ENCODE measurements around the gene LRRC56. TPM values are rescaled to one million over a fixed set of nuclear protein-coding genes. Genes with fewer than 3 reads are reported as not detected.
"Not testable (repeated sequence)": the region's sequence is repeated elsewhere in the genome, so short reads cannot be mapped to it uniquely, and the experiment has no call there.

Gene LRRC56
- total RNA-seq, 2 donors from 2014 or later: 5.7 to 5.8 TPM

DNA sequence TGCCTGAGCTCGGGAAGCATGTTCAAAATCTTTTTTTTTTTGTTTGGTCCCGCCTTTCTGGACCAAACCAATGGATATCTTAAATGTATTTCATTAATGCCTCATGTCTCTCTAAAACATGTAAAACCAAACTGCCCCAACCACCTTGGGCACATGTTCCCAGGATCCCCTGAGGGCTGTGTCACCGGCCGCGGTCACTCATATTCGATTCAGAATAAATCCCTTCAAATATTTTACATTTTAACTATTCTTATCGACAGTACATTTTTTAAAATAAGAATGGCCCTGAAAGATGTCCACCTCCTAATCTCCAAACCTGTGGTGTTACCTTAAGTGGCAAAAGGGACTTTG is 32.4 kb upstream of the LRRC56 start:
- H3K36me3 Mint-ChIP-seq (ENCODE audit: low read depth): no peaks in the 10 kb centered on the region
- H3K4me1 Mint-ChIP-seq: peaks cover 16% of the 10 kb centered on the region
- peak overlapping the region; percentile 97 for H3K27ac Mint-ChIP-seq

DNA sequence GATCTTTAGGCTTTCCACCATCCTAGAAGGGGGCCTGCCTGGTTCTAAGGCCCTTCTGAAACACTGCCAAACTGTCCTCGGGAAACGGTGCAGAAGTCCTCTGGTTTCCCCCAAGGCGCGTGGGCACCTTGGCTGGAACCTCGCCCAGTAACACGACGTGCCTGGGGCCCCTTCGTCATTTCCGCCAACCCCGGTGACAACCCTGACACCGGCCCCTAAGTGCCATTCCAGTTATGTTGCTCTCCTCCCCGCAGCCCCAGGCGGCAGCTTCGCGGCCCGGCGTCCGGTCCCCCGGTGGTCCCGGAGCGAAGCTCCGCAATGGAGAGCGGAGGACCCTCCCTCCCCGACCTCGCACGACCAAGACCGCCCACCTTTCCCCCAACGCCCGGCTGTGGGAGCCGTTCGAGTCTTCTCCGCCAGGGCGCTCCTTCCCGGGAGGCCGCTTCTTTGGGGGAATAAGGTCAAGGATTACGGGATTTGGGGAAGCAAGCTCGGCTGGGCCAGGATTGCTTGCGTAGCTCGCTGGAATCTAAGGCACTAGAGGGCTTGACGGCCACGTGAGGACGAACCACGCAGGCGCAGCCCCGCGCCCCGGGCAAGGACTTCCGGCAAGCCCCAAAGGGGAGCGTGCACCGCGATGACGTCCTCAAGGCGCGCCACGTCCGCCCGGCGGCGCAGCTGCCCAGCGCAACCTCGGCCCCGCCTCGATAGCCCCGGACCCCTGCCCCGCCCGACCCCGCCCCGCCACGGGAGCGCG is 30.9 kb upstream of the LRRC56 start:
- peaks cover 16% of the 10 kb centered on the region for H3K4me1 Mint-ChIP-seq
- no peaks in the 10 kb centered on the region for H3K27me3 Mint-ChIP-seq
- DNase-seq (peak; percentile 95 to 98 (median 96)), ATAC-seq (peak; percentile 76)
- peak overlapping the region; percentile 97 for H3K27ac Mint-ChIP-seq
- no peaks in the 10 kb centered on the region for H3K36me3 Mint-ChIP-seq (ENCODE audit: low read depth)
- no peaks in the 10 kb centered on the region for H3K9me3 ChIP-seq (ENCODE audit: control insufficient read depth, low read length, poor library complexity, severe bottlenecking)
- H3K4me3 Mint-ChIP-seq: peak overlapping the region; percentile 97

More for the DNA sequence above, 32.4 kb upstream of the LRRC56 start:
- DNase-seq: no peak
- no peaks in the 10 kb centered on the region for H3K9me3 ChIP-seq (ENCODE audit: control insufficient read depth, low read length, poor library complexity, severe bottlenecking)
- H3K4me3 Mint-ChIP-seq: peak overlapping the region; percentile 86
- no peak for ATAC-seq
- H3K27me3 Mint-ChIP-seq: no peaks in the 10 kb centered on the region

DNA sequence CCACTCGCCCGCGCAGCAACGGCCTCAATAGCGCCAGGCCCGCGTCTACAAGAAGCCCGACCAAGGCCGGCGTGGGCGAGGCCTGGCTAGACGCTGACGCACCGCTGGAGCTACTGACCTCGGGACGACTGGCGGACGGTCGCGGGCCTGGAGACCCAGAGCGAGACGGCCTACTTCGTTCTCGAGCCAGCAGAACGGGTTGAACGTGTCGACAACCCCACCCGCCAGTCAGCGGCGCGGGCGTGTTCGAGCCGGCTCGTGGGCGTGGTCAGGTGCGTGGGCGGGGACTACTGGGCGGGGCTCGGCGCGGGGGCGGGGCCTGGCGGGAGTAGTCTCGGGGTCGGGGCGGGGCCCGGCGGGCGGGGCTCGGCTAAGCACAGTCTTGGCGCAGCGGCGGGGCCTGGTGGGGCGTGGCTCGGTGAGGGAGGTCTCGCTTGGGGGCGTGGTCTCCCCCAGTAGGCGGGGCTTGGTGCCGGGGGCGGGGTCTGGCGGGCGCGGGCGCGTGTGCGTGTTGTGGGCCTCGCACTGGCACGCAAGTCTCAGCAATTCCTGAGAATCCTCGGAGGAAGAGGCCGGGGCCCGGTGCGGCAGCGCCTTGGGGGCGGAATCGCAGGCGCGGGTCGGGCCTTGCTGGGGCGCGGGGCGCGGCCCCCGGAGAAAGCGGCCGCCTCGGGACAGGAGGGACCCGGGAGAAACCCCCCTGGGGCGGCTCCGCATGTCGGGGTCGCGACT is 30.2 kb upstream of the LRRC56 start, which contains the start of gene RNH1:
Gene RNH1, minus strand, starts transcription at position 248 of the 732 bp plus-strand sequence. CDS start 5,080 bp downstream, outside the sequence.
- H3K4me3 Mint-ChIP-seq: peak within 1 kb of the TSS; percentile 97

DNA sequence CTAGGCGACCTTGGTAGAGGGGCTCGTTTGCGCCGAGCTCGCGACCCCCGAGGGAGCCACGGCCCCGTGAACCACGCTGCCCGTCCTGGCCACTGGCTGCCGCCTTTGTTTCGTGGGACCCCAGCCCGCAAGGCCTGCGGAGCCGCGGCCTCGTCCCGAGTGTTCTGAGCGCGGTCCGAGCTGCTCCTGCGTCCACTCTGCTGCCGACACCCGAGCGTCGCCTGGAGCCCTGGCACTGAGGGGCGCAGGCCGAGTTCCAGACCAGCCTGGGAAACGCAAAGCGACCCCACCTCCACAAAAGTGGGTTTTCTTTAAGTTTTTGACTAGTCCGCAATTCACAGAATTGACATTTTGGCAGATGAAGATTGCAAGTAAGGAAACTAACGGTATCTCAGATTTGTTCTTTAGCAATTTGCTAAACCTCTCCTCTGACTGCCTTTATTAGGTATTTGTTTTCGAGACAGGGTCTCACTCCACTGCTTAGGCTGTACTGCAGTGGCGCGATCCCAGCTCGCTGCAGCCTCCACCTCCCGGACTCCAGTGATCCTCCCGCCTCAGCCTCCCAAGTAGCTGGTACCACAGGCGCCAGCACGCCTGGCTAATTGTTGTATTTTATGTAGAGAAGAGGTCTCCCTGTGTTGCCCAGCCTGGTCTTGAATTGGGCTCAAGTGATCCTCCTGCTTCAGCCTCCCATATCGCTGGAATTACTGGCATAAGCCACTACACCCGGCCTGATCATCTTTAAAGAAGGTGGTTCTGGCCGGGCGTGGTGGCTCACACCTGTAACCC is 29.4 kb upstream of the LRRC56 start:
- no peaks in the 10 kb centered on the region for H3K27me3 Mint-ChIP-seq
- peaks cover 14% of the 10 kb centered on the region for H3K4me1 Mint-ChIP-seq
- no peaks in the 10 kb centered on the region for H3K9me3 ChIP-seq (ENCODE audit: control insufficient read depth, low read length, poor library complexity, severe bottlenecking)
- DNase-seq (no peak), ATAC-seq (no peak)
- peak overlapping the region; percentile 97 for H3K4me3 Mint-ChIP-seq
- no peak overlapping the region for H3K27ac Mint-ChIP-seq
- H3K36me3 Mint-ChIP-seq (ENCODE audit: low read depth): no peaks in the 10 kb centered on the region

More for the DNA sequence above, 30.2 kb upstream of the LRRC56 start, which contains the start of gene RNH1:
- Mint-ChIP-seq H3K36me3 (ENCODE audit: low read depth) (no peaks in the 10 kb centered on the region), H3K27ac (peak within 1 kb of the TSS; percentile 97), H3K27me3 (no peaks in the 10 kb centered on the region), H3K4me1 (peaks cover 16% of the 10 kb centered on the region)
- ATAC-seq (peak; percentile 81), DNase-seq (peak; percentile 98 to 100 (median 99))
- no peaks in the 10 kb centered on the region for H3K9me3 ChIP-seq (ENCODE audit: control insufficient read depth, low read length, poor library complexity, severe bottlenecking)

DNA sequence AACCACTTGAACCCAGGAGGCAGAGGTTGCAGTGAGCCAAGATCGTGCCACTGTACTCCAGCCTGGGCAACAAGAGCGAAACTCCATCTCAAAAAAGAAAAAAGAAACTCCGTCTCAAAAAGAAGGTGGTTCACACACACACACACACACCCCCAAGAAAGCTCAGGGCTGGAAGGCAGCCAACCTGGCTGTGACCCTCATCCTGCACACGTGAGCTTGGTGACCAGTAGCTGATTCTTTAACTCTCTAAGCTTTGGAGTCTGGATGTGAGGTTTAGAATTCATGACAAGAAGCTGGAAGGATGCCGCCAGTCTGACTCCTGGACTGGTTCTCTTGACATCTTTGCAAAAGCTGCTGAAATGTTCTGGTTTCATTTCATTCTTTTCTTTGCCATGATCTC is 28.4 kb upstream of the LRRC56 start:
- no peak for DNase-seq
- Mint-ChIP-seq H3K27me3 (no peaks in the 10 kb centered on the region), H3K36me3 (ENCODE audit: low read depth) (no peaks in the 10 kb centered on the region), H3K4me1 (peaks cover 8% of the 10 kb centered on the region), H3K4me3 (no peak overlapping the region), H3K27ac (no peak overlapping the region)
- H3K9me3 ChIP-seq (ENCODE audit: control insufficient read depth, low read length, poor library complexity, severe bottlenecking): no peaks in the 10 kb centered on the region
- no peak for ATAC-seq

DNA sequence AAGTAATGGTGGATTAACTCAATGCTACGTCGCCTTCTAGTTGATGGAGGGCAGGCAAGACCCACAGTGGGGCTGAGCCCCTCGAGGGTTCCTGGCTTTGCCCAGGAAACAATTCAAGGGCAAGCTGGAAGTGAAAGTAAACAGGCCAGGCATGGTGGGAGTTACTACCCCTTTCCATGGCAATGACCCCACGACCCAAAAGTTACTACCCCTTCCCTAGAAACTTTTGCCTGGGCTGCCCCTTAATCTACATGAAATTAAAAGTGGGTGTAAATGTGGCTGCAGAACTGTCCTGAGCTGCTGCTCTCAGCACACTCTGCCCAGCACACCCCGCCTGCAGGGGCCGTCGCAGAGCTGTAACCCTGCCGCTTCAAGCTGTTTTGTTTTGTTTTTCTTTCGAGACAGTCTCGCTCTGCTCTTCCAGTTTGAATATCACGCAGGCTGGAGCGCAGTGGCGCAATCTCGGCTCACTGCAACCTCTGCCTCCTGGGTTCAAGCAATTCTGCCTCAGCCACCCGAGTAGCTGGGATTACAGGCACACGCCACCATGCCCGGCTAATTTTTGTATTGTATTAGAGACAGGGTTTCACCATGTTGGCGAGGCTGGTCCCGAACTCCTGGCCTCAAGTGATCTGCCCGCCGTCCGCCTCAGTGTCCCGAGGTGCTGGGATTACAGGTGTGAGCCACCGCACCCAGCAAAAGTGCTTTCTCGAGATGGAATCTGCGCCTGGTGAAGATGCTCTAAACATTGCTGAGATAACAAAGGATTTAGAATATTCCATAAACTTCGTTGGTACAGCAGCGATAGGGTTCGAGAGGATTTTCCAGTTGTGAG is 24.3 kb upstream of the LRRC56 start:
- Mint-ChIP-seq H3K36me3 (ENCODE audit: low read depth) (no peaks in the 10 kb centered on the region), H3K27ac (no peak overlapping the region), H3K4me1 (no peaks in the 10 kb centered on the region), H3K4me3 (peak overlapping the region; percentile 43), H3K27me3 (no peaks in the 10 kb centered on the region)
- no peak for DNase-seq
- no peak for ATAC-seq
- no peaks in the 10 kb centered on the region for H3K9me3 ChIP-seq (ENCODE audit: control insufficient read depth, low read length, poor library complexity, severe bottlenecking)

DNA sequence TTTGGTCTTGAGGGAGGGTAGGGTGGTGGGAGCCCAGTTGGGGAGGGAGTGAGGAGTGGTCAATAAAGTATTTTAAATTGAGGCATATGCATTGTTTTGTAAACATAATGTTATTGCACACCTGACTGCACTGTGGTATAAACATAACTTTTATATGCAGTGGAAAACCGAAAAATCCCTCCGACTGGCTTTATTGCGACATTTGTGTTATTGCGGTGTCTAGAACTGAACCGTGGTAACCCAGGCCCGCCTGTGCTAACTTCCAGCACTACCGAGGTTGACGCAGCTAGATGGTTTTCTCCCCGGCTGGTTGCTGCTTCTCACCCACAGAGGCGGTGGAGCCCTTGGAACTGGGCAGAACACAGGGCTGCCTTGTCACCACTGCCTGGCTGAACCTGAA is 22.7 kb upstream of the LRRC56 start:
- Mint-ChIP-seq H3K4me3 (no peak overlapping the region), H3K27ac (peak overlapping the region; percentile 49), H3K4me1 (peaks cover 2% of the 10 kb centered on the region), H3K27me3 (no peaks in the 10 kb centered on the region), H3K36me3 (ENCODE audit: low read depth) (no peaks in the 10 kb centered on the region)
- DNase-seq: no peak
- ATAC-seq: no peak
- H3K9me3 ChIP-seq (ENCODE audit: control insufficient read depth, low read length, poor library complexity, severe bottlenecking): no peaks in the 10 kb centered on the region

DNA sequence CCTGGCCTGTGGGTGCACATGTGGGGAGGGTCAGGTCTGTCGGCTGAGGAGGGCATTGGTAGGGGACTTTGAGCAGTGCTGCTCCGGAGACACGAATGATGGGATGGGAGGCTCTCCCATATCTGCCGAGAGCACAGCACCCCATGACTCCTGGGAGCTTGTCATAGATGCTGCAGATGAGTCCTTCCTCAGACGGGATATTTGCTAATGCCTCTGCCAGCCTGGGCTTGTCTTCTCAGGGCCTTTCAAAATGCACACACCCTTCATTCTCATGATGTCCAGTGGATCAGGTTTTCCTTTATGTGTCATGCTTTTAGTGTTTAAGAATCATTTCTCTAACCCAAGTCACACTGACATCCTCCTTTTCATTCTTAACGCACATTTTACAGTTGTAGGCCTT is 22.2 kb upstream of the LRRC56 start:
- Mint-ChIP-seq H3K27ac (peak overlapping the region; percentile 49), H3K4me3 (no peak overlapping the region), H3K27me3 (no peaks in the 10 kb centered on the region), H3K4me1 (peaks cover 2% of the 10 kb centered on the region), H3K36me3 (ENCODE audit: low read depth) (no peaks in the 10 kb centered on the region)
- DNase-seq (no peak), ATAC-seq (no peak)
- H3K9me3 ChIP-seq (ENCODE audit: control insufficient read depth, low read length, poor library complexity, severe bottlenecking): no peaks in the 10 kb centered on the region

DNA sequence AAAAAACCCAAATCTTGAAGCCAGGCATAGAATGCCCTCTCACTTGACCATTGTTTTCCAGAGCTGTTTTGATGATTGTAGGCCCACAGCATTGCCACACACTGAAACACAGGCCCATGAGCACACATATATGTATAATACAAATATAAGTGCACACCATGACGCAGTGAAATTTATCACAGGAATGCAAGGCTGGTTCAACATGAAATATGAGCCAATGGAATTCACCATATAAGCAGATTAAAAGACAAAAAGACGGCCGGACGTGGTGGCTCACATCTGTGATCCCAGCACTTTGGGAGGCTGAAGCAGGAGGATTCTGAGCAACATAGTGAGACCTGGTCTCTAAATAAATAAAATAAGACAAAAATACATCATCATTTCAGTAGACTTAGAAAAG is 20.9 kb upstream of the LRRC56 start:
- Mint-ChIP-seq H3K27ac (no peak overlapping the region), H3K4me3 (no peak overlapping the region), H3K27me3 (no peaks in the 10 kb centered on the region), H3K36me3 (ENCODE audit: low read depth) (no peaks in the 10 kb centered on the region), H3K4me1 (peaks cover 2% of the 10 kb centered on the region)
- ATAC-seq: no peak
- DNase-seq: no peak
- H3K9me3 ChIP-seq (ENCODE audit: control insufficient read depth, low read length, poor library complexity, severe bottlenecking): no peaks in the 10 kb centered on the region

DNA sequence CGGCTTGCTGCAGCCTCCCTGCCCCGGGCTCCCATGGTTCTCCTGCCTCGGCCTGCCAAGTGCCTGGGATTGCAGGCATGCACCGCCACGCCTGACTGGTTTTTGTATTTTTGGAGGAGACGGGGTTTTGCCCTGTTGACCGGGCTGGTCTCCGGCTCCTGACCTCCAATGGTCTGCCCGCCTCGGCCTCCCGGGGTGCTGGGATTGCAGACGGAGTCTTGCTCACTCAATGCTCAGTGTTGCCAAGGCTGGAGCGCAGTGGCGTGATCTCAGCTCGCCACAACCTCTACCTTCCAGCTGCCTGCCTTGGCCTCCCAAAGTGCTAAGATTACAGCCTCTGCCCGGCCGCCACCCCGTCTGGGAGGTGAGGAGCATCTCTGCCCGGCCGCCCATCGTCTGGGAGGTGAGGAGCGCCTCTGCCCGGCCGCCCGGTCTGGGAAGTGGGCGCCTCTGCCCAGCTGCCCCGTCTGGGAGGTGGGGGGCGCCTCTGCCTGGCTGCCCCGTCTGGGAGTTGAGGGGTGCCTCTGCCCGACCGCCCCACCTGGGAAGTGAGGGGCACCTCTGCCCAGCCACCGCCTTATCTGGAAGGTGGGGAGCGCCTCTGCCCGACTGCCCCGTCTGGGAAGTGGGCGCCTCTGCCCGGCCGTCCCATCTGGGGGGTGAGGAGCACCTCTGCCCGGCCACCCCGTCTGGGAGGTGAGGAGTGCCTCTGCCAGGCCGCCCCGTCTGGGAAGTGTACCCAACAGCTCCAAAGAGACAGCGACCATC is 20.2 kb upstream of the LRRC56 start:
- H3K27ac Mint-ChIP-seq; H3K4me3 Mint-ChIP-seq; H3K36me3 Mint-ChIP-seq (ENCODE audit: low read depth); H3K27me3 Mint-ChIP-seq; DNase-seq; ATAC-seq; H3K9me3 ChIP-seq (ENCODE audit: control insufficient read depth, low read length, poor library complexity, severe bottlenecking); H3K4me1 Mint-ChIP-seq: not testable (repeated sequence)

DNA sequence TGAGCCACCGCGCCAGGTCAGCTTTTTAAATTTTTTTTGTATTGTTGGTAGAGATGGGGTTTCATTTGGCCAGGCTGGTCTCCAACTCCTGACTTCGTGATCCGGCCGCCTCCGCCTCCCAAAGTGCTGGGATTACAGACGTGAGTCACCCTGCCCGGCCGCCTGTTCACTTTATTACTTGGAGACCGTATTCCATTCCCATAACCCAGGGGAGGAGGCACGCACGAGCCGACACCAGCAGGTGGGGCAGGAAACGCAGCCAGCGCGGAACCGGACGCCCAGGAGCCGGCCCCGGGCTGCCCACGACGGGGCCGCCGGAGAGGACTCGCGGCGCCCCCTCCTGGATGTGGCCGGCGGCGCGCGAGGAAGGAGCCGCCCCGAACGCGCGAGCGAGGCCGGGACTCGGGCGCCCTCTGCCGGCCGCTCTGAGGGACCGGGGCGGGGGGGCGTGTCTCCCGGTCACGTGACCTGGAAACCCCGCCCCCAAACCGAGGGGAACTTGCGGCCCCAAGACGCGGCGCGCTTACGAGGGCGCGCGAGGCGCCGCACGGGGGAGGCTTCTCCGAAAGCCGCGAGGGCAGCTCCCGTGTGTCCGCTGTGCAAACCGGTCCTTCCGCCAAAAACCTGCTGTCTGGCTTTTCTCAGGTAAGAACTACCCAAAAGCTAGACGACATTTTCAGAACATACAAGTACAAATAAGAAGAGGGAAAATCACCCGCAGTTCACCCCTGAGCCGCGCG is 18.7 kb upstream of the LRRC56 start:
- ATAC-seq: peak; percentile 96
- H3K27ac Mint-ChIP-seq: peak overlapping the region; percentile 8
- no peaks in the 10 kb centered on the region for H3K27me3 Mint-ChIP-seq

More for the DNA sequence above, 18.7 kb upstream of the LRRC56 start:
- peak overlapping the region; percentile 76 for H3K4me3 Mint-ChIP-seq
- peak; percentile 84 to 93 (median 86) for DNase-seq
- H3K9me3 ChIP-seq (ENCODE audit: control insufficient read depth, low read length, poor library complexity, severe bottlenecking): no peaks in the 10 kb centered on the region
- no peaks in the 10 kb centered on the region for H3K36me3 Mint-ChIP-seq (ENCODE audit: low read depth)
- peaks cover 2% of the 10 kb centered on the region for H3K4me1 Mint-ChIP-seq

Data from T-helper 17 cell (primary cell).